Esophagus (tissue), 2 donors: ENCODE data around the gene KRTAP20-2. TPM values are rescaled to one million over a fixed set of nuclear protein-coding genes. Genes with fewer than 3 reads are reported as not detected.

Experiments
- H3K27ac ChIP-seq, 2 donors: one replicate each; pipeline ENCODE4 v1.5.1; 2013; ENCODE audit warnings: low read depth in 2 of 2, mild to moderate bottlenecking in 2 of 2, inconsistent platforms in 1 of 2, low read length in 1 of 2, moderate library complexity in 1 of 2
- H3K27me3 ChIP-seq, 2 donors: one replicate each; pipeline ENCODE4 v1.6.1; 2013; ENCODE audit warnings: low read length in 2 of 2, control low read depth in 1 of 2, mild to moderate bottlenecking in 1 of 2; ENCODE audit not compliant: insufficient read depth in 2 of 2, control insufficient read depth in 1 of 2
- H3K36me3 ChIP-seq, 2 donors: one replicate each; pipeline ENCODE4 v1.6.1; 2013; ENCODE audit warnings: low read length in 1 of 2; ENCODE audit not compliant: control insufficient read depth in 2 of 2, insufficient read depth in 2 of 2
- H3K4me1 ChIP-seq, 2 donors: one replicate each; pipeline ENCODE4 v1.6.1; 2013; ENCODE audit warnings: low read length in 1 of 2; ENCODE audit not compliant: control insufficient read depth in 2 of 2, insufficient read depth in 2 of 2
- H3K4me3 ChIP-seq, 2 donors: one replicate each; pipeline ENCODE4 v1.5.1; 2013; ENCODE audit warnings: low read length in 2 of 2, mild to moderate bottlenecking in 2 of 2, low read depth in 1 of 2, moderate library complexity in 1 of 2
- H3K9me3 ChIP-seq, 2 donors: one replicate each; pipeline ENCODE4 v1.6.1; 2013; ENCODE audit warnings: mild to moderate bottlenecking in 2 of 2, low read depth in 1 of 2, low read length in 1 of 2, moderate library complexity in 1 of 2; ENCODE audit not compliant: control insufficient read depth in 2 of 2, insufficient read depth in 1 of 2
- WGBS, 2 donors: extraction: QIAGEN DNeasy Blood & Tissue Kit; methylation state at CpG; one replicate each; pipeline ENCODE4 v1.1.7; 2013; 5-methylcytosine and 5-hydroxymethylcytosine counted together
- polyA plus RNA-seq, 2 donors: library from polyadenylated mRNA; stranded (reverse); fragments of 200-250 nt; gene quantifications; one replicate each; pipeline ENCODE4 v1.2.3, GENCODE V29; 2013
- donor health status: healthy with polysubstance abuse.
- donor health status: Bipolar disorder and iron deficiency.

KRTAP20-2 gene
- not detected for polyA plus RNA-seq

GRCh38 chr21:30634906-30635305 is at the start of gene KRTAP20-2:
KRTAP20-2 (plus strand) TSS chr21:30635206; CDS start chr21:30635264, 58 bp downstream.
- Histone ChIP-seq H3K27me3 (no peaks in the 10 kb centered on the region), H3K9me3 (no peaks in the 10 kb centered on the region), H3K4me3 (no peak within 1 kb of the TSS), H3K36me3 (no peaks in the 10 kb centered on the region), H3K4me1 (no peaks in the 10 kb centered on the region), H3K27ac (no peak within 1 kb of the TSS)
- WGBS, 2 donors = 86 to 88% methylated on average over 1 of the region's 1 CpG

GRCh38 chr21:30590297-30590696 is 44.7 kb upstream of the KRTAP20-2 start, which contains the start of gene KRTAP22-2:
KRTAP22-2 (minus strand) TSS chr21:30590397.
- Histone ChIP-seq H3K27me3 (no peaks in the 10 kb centered on the region), H3K4me1 (no peaks in the 10 kb centered on the region), H3K4me3 (no peak within 1 kb of the TSS), H3K9me3 (no peaks in the 10 kb centered on the region), H3K27ac (no peak within 1 kb of the TSS), H3K36me3 (no peaks in the 10 kb centered on the region)

- Histone ChIP-seq H3K36me3 (no peaks in the 10 kb centered on the region), H3K4me3 (no peak within 1 kb of the TSS), H3K9me3 (no peaks in the 10 kb centered on the region), H3K4me1 (no peaks in the 10 kb centered on the region), H3K27ac (no peak within 1 kb of the TSS), H3K27me3 (no peaks in the 10 kb centered on the region)
- WGBS, 2 donors = 91 to 94% methylated on average over 4 of the region's 4 CpGs
Observed at GRCh38 chr21:30592140-30592539, 42.9 kb upstream of the KRTAP20-2 start, which contains the start of gene KRTAP6-3. KRTAP6-3 (plus strand) TSS chr21:30592440; CDS start chr21:30592446, 6 bp downstream.

GRCh38 chr21:30598802-30599201 is 36.2 kb upstream of the KRTAP20-2 start, which contains the start of gene KRTAP6-2:
KRTAP6-2 (minus strand) TSS chr21:30598902; CDS start chr21:30598874, 28 bp downstream.
- Histone ChIP-seq H3K4me3 (no peak within 1 kb of the TSS), H3K36me3 (no peaks in the 10 kb centered on the region), H3K27ac (no peak within 1 kb of the TSS), H3K9me3 (peaks cover 3 to 4% of the 10 kb centered on the region in 2 donors), H3K4me1 (no peaks in the 10 kb centered on the region), H3K27me3 (no peaks in the 10 kb centered on the region)
- WGBS, 2 donors = 95 to 97% methylated on average over 6 of the region's 6 CpGs

GRCh38 chr21:30600787-30601186 is 34.2 kb upstream of the KRTAP20-2 start, which contains the start of gene KRTAP22-1:
KRTAP22-1 (plus strand) TSS chr21:30601087.
- no peaks in the 10 kb centered on the region for H3K4me1 ChIP-seq
- 53 to 54% methylated on average over 1 of the region's 1 CpG for WGBS, 2 donors
- H3K36me3 ChIP-seq = no peaks in the 10 kb centered on the region
- H3K27ac ChIP-seq = no peak within 1 kb of the TSS
- no peaks in the 10 kb centered on the region for H3K27me3 ChIP-seq
- H3K4me3 ChIP-seq = no peak within 1 kb of the TSS
- peaks cover 3 to 4% of the 10 kb centered on the region in 2 donors for H3K9me3 ChIP-seq

DNA sequence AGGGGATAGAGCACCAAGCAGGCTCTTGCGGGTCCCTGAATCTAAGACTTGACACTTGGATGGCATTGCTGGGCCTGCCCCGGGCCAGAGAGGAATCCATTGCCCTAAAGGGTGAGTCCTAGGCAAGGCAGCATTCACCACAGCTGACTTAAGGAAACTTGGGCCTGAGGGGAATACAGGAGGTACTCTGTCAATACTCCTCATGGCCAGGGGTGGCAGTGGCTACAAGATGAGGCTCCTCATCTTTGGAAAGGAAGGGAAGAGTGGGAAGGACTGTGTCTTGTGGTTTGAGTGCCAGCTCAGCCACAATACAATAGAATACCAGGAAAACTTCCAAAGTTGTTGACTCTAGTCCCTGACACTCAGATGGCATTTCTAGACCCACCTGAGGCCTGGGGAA is 29.0 kb upstream of the KRTAP20-2 start:
- H3K4me1 ChIP-seq = no peaks in the 10 kb centered on the region
- H3K27ac ChIP-seq = no peak overlapping the region
- 82 to 83% methylated on average over 2 of the region's 2 CpGs for WGBS, 2 donors
- no peaks in the 10 kb centered on the region for H3K27me3 ChIP-seq
- H3K36me3 ChIP-seq = no peaks in the 10 kb centered on the region
- H3K9me3 ChIP-seq = no peaks in the 10 kb centered on the region
- H3K4me3 ChIP-seq = no peak overlapping the region

- 71 to 74% methylated on average over 2 of the region's 2 CpGs for WGBS, 2 donors
- Histone ChIP-seq H3K27ac (no peak overlapping the region), H3K9me3 (no peaks in the 10 kb centered on the region)
Observed at GRCh38 chr21:30612132-30612531, 22.9 kb upstream of the KRTAP20-2 start.

DNA sequence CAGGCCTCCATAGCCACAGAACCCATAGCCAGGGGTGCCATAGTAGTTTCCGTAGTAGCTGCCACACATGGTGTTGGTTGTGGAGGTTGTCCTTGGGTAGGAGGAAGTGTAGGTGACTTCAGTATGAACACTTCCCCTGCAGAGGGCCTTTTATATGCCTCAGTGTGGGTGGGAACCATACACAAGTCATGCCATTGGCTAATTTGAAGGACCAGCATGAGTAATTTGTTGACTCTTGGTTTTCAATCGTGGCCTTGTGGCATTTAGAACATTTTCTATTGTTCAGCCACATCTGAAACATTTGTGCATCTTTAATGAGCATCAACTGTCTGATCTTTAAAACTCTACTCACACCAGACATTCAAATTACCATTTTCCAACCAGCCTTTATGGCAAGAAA is 21.2 kb upstream of the KRTAP20-2 start, which contains the start of gene KRTAP6-1:
TSS of gene KRTAP6-1 (minus strand) at position 95 of the 400 bp plus-strand sequence. CDS start at position 69, 26 bp downstream.
- Histone ChIP-seq H3K9me3 (no peaks in the 10 kb centered on the region), H3K4me3 (no peak within 1 kb of the TSS), H3K27ac (no peak within 1 kb of the TSS), H3K27me3 (no peaks in the 10 kb centered on the region), H3K36me3 (no peaks in the 10 kb centered on the region), H3K4me1 (no peaks in the 10 kb centered on the region)
- 62 to 69% methylated on average over 2 of the region's 2 CpGs for WGBS, 2 donors

More at GRCh38 chr21:30612132-30612531, 22.9 kb upstream of the KRTAP20-2 start:
- H3K4me1 ChIP-seq = no peaks in the 10 kb centered on the region
- no peak overlapping the region for H3K4me3 ChIP-seq
- no peaks in the 10 kb centered on the region for H3K27me3 ChIP-seq
- no peaks in the 10 kb centered on the region for H3K36me3 ChIP-seq

DNA sequence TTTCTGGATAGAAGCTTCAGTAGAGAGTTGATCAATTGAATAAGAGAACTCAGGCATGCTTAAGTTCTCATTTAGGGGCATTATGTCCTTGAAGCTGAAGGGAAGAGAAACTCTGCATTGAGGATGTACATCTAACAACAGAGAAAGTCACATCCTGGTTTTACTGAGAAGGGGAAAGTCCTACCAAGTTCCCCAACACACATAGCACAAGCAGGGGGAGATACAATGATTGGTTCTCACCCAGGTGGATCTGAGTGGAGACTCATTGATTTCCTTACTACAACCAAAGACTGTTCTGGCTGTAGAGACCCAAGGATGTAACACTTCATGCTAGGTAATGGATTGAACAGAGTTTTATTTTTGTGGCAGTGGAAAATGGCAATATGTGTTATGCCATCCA is 19.8 kb upstream of the KRTAP20-2 start:
- Histone ChIP-seq H3K27ac (no peak overlapping the region), H3K9me3 (no peaks in the 10 kb centered on the region), H3K36me3 (no peaks in the 10 kb centered on the region), H3K4me3 (no peak overlapping the region), H3K27me3 (no peaks in the 10 kb centered on the region), H3K4me1 (no peaks in the 10 kb centered on the region)

DNA sequence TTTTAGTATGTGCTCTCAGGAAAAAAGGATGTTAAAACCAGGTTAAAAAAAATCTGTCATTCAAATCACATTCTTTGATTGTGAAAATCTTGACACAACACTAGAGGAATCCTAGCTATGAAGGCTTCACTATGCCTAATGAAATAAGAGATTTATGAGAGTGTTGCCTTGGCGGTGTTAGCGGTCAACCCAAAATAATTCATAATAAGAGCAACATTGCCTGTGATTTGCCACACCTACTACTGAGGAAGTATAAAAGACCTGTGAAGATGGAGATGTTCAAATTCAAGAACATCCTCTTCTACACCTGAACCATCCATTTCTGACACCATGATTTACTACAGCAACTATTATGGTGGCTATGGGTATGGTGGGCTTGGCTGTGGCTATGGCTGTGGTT is 18.9 kb upstream of the KRTAP20-2 start, which contains the start of gene KRTAP20-1:
TSS of gene KRTAP20-1 (plus strand) at position 301 of the 400 bp plus-strand sequence. CDS start at position 331, 30 bp downstream.
- Histone ChIP-seq H3K27ac (no peak within 1 kb of the TSS), H3K4me1 (no peaks in the 10 kb centered on the region), H3K9me3 (no peaks in the 10 kb centered on the region), H3K36me3 (no peaks in the 10 kb centered on the region), H3K27me3 (no peaks in the 10 kb centered on the region), H3K4me3 (no peak within 1 kb of the TSS)
- WGBS, 2 donors = 92 to 96% methylated on average over 2 of the region's 2 CpGs
